ENCODE data around the gene LRRC61. TPM values are rescaled to one million over a fixed set of nuclear protein-coding genes. Genes with fewer than 3 reads are reported as not detected.

The LRRC61 gene
- total RNA-seq, 1 donor, result 4.0 TPM

Other genes starting within 250 kb of the LRRC61 start
- gene ACTR3C, start 190 bp downstream of the LRRC61 start, total RNA-seq, result 1.8 and 3.8 TPM in 2 replicates
- gene RARRES2, start 18.3 kb downstream of the LRRC61 start, total RNA-seq, result 18.3 and 26.1 TPM in 2 replicates
- 53.6 and 57.5 TPM in 2 replicates for gene REPIN1, start 45.5 kb downstream of the LRRC61 start, total RNA-seq
- gene ZNF775, start 56.0 kb downstream of the LRRC61 start, total RNA-seq, result 5.0 and 6.2 TPM in 2 replicates
- gene GIMAP8, start 127.3 kb downstream of the LRRC61 start, total RNA-seq, result not detected in 2 replicates
- under 0.01 TPM in 1 of 2 replicates, not detected in the other for gene GIMAP7, start 191.5 kb downstream of the LRRC61 start, total RNA-seq
- not detected in 2 replicates for gene GIMAP4, start 244.0 kb downstream of the LRRC61 start, total RNA-seq

Measured in osteoblast (primary cell).